Fibroblast of pulmonary artery (primary cell): ENCODE measurements around the gene COX19.

Experiments
- DNase-seq: peaks from one replicate; pipeline ENCODE4 v3.0.0-alpha.2; 2010; ENCODE audit warnings: low read depth
- H3K4me3 ChIP-seq: replicated peaks from 2 replicates; pipeline ENCODE4 v1.5.1; 2011; ENCODE audit warnings: low read depth, mild to moderate bottlenecking, control low read depth, low read length, moderate library complexity
- TF ChIP-seq, protein P1 (sequence below): IDR thresholded peaks from 2 replicates; pipeline ENCODE4 v1.5.1; 2011; ENCODE audit warnings: mild to moderate bottlenecking, control low read depth, low read length, inconsistent platforms; ENCODE audit errors: missing control alignments

Gene COX19

DNA sequence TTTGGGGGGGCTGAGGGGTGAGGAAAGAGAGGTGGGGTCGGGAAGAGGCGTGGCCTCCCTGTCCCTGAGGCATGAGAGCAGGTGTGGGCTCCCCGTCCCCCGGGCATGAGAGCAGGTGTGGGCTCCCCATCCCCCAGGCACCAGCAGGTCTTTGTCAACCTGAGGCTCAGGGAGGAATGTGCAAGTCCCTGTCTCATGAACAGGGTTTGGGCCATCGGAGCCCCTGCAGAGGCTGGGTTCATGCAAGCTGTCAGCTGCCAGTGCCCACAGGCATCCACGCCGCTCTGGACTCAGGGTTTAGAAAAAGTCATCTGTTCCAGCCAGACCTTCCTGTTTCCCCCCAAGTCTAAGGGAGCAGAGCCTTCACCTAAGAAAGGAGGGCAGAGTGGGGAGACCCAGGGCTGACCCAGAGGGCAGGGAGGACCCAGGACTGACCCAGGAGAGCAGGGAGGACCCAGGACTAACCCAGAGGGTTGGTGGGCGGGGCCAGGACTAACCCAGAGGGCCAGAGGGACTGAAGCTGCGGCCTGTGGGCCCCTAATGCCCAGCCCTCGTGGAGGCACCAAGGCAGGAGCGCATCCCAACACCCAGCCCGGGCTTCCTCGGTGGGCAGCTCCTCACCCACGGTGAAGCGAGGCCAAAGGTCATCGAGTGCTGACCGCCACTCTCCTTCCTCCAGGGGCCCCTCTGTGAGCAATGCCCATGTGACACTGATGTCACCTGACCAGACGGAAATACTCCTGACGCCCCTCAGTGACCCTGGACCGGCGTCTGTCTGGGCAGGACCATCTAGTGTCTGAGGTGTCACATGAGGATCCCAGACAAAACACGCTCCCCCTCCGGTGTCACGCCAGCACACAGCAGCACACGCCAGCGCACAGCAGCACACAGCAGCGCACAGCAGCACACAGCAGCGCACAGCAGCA, 40.1 kb upstream of the COX19 start:
- DNase-seq = no peak
- H3K4me3 ChIP-seq = no peak overlapping the region
- TF ChIP-seq, protein P1, sequence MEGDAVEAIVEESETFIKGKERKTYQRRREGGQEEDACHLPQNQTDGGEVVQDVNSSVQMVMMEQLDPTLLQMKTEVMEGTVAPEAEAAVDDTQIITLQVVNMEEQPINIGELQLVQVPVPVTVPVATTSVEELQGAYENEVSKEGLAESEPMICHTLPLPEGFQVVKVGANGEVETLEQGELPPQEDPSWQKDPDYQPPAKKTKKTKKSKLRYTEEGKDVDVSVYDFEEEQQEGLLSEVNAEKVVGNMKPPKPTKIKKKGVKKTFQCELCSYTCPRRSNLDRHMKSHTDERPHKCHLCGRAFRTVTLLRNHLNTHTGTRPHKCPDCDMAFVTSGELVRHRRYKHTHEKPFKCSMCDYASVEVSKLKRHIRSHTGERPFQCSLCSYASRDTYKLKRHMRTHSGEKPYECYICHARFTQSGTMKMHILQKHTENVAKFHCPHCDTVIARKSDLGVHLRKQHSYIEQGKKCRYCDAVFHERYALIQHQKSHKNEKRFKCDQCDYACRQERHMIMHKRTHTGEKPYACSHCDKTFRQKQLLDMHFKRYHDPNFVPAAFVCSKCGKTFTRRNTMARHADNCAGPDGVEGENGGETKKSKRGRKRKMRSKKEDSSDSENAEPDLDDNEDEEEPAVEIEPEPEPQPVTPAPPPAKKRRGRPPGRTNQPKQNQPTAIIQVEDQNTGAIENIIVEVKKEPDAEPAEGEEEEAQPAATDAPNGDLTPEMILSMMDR = no peak

DNA sequence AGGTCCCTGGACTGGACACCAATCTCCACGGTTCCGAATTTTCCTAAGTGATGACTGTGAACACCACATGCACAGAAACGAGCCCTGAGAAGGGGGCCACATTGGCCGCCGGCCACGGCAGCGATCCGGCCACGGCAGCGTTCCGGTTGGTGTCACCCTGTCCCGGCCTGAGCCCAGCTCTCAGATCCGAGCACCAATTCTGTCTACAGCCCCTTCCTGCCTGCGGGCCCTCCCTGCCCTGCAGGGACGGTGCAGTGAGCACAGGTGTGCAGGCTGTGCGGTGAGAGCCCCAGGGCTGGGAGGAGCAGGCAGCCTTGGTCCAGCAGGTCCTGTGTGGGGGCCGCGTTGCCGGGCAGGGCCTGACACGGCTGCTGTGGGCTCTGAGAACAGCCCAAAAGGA, 39.3 kb upstream of the COX19 start:
- no peak overlapping the region for H3K4me3 ChIP-seq
- DNase-seq = no peak
- TF ChIP-seq, protein P1 = no peak

DNA sequence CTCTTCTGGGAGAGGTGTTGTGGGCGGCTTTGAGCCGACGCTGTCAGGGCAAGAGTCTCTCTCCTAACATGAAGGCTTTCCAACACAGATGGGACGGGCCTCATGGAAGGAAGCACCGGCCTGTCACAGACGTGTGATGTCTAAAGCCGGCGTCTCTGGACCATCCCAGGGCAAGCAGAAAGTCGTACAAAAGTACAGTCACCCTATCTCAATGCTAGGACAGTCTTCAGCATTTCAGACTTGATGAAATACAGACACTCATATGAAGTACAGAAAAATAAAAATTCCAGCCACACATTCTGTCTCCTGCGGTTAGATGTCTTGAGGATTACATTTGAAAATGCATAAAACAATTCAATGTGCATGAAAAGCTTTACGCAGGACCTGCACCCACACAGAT, 38.2 kb upstream of the COX19 start:
- TF ChIP-seq, protein P1 = no peak
- DNase-seq = no peak
- no peak overlapping the region for H3K4me3 ChIP-seq

DNA sequence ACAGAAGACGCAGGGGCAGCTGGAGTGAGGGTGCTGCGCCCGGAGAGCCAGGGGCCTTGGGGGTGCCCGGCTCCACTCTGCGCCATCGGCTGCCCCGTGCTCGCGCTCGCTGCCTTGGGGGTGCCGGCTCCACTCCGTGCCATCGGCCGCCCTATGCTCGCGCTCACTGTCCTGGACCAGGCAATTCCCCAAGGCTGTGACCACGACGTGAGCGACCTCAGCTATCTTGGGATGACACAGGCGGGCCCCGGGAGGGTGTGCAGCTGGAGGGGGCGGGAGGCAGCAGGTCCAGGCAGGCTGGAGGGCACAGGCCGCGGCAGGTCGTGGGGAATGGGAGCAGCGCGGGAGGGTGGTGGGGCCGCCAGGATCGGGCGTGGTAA, 37.4 kb upstream of the COX19 start:
- no peak overlapping the region for H3K4me3 ChIP-seq
- no peak for DNase-seq
- TF ChIP-seq, protein P1 = no peak

DNA sequence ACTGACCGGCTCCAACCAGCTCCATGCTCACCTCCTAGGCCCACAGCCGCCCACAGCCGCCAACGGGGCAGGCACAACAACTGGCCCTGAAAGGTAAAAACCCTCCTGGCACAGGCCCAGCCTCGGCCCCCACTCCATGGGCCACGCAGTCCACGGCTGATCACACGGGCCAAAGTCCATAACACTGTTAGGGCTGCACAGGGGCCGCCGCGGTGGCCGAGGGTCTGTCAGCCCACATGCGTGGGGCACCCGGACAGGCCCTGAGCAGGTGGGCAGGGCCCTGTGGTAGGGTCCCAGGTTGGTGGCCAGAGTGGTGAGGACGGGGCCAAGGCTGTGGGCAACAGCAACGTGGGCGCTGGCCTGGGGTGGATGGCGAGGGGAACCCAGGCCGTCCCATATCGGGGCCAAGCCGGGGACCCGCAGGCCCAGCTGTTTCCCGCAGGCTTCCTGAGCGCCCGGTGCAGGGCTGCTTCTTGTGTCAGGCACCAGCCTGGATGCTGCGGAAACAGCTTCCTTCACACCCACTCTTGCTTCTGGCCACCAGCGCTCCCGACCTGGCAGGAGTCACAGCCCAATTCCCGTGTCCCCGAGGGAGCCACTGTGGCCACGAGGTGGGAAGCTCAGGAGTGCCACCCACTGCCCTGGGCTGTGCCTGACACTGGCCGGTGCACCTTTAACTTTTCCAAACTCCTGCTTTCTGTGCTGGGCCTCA, 36.8 kb upstream of the COX19 start:
- H3K4me3 ChIP-seq = no peak overlapping the region
- TF ChIP-seq, protein P1 = no peak
- no peak for DNase-seq

DNA sequence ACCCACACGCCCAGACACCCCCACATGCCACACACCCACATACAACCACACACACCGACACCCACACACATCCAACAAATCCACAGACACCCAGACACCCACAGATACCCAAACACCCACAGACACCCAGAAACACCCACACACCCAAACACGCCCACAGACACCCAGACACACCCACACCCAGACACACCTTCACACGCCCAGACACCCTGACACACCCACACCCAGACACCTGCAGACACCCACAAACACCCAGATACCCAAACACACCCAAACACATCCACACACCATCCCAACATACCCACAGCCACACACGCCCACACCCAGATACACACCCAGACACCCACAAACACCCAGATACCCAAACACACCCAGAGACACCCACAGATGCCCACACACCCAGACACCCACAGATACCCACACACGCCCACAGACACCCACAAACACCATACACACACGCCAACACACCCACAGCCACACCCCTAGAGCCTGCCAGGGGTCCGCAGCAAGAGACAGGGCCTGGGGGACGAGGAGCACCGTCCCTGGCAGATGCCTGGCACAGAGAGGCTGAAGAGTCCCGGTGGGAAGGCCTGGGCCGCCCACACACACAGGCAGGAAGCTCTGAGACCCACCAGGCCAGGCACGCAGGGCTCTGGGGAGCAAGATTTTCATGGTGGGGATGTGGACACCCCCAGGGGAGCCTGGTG, 36.1 kb upstream of the COX19 start:
- no peak overlapping the region for H3K4me3 ChIP-seq
- TF ChIP-seq, protein P1 = no peak
- DNase-seq = no peak
